HepG2 (cell line): ENCODE data around the gene BUB1B.

Experiments used
- ADNP ChIP-seq: sonication (generic); formaldehyde crosslinking; IDR thresholded peaks from 2 replicates; pipeline ENCODE4 v1.4.0; 2020; ENCODE audit warnings: missing genetic modification reagents
- CREB1 ChIP-seq, 2 experiments: fragments of 450-650 bp in 1 of 2; IDR thresholded peaks; 2 replicates each; pipeline ENCODE4 v1.6.1; 2016 to 2017; ENCODE audit warnings: control low read depth in 1 of 2, mild to moderate bottlenecking in 1 of 2, missing compliant biosample characterization in 1 of 2, missing genetic modification characterization in 1 of 2
- TFAP4 ChIP-seq: sonication (generic); IDR thresholded peaks from 2 replicates; pipeline ENCODE4 v1.6.1; 2016; ENCODE audit warnings: low read depth, borderline replicate concordance
- ZNF138 ChIP-seq: sonication (generic); formaldehyde crosslinking; IDR thresholded peaks from 2 replicates; pipeline ENCODE4 v1.5.0; 2020; ENCODE audit warnings: mild to moderate bottlenecking, low read depth, missing genetic modification reagents

GRCh38 chr15:40254452-40254851 is 93.6 kb downstream of the BUB1B start:
- TF ChIP-seq CREB1 (IDR thresholded peaks at IDR 0.05) (no peak), CREB1 (CRISPR knock-in tag; IDR thresholded peaks at IDR 0.05) (no peak), ADNP (CRISPR knock-in tag) (no peak), ZNF138 (no peak), TFAP4 (no peak)
